NCI-H2171 (cell line): Measurements from ENCODE around the gene SHISA7.
A peak's percentile ranks its signal among the peaks of the same experiment; 100 is the strongest.
"Not testable (repeated sequence)": the region's sequence is repeated elsewhere in the genome, so short reads cannot be mapped to it uniquely, and the experiment has no call there.

ENCODE experiments used
- DNase-seq: peaks from one replicate; lab custom pipeline; 2025; lab: John Stamatoyannopoulos, UW

The SHISA7 gene

GRCh38 chr19:55463583-55464031, 20.5 kb upstream of the SHISA7 start:
- DNase-seq, result no peak

GRCh38 chr19:55462722-55463121, 19.6 kb upstream of the SHISA7 start:
- DNase-seq, result no peak

- no peak for DNase-seq
These were observed 19.0 kb upstream of the SHISA7 start for GRCh38 chr19:55461974-55462626.

- DNase-seq, result peak; percentile 99
These were observed 18.3 kb upstream of the SHISA7 start, which contains the start of gene ISOC2 for GRCh38 chr19:55461259-55461973. ISOC2 (minus strand) TSS chr19:55461642; CDS start chr19:55456486, 5,156 bp downstream.

- DNase-seq, result peak; percentile 15
These were observed 17.7 kb upstream of the SHISA7 start for GRCh38 chr19:55460670-55461258.

- no peak for DNase-seq
These were observed 17.0 kb upstream of the SHISA7 start for GRCh38 chr19:55459950-55460657.

GRCh38 chr19:55459551-55459949, 16.4 kb upstream of the SHISA7 start:
- no peak for DNase-seq

GRCh38 chr19:55457683-55458457, 14.8 kb upstream of the SHISA7 start:
- DNase-seq, result no peak

- no peak for DNase-seq
These were observed 13.2 kb upstream of the SHISA7 start for GRCh38 chr19:55456347-55456746.

- DNase-seq, result no peak
These were observed 12.6 kb upstream of the SHISA7 start for GRCh38 chr19:55455576-55456235.

- DNase-seq, result no peak
These were observed 11.7 kb upstream of the SHISA7 start for GRCh38 chr19:55454787-55455243.

- no peak for DNase-seq
These were observed 10.6 kb upstream of the SHISA7 start for GRCh38 chr19:55453511-55454260.

GRCh38 chr19:55452749-55453346, 9.7 kb upstream of the SHISA7 start:
- peak; percentile 83 for DNase-seq

GRCh38 chr19:55451965-55452748, 9.1 kb upstream of the SHISA7 start:
- DNase-seq, result no peak

- DNase-seq, result no peak
These were observed 8.3 kb upstream of the SHISA7 start for GRCh38 chr19:55451163-55451964.

- DNase-seq, result no peak
These were observed 6.4 kb upstream of the SHISA7 start for GRCh38 chr19:55449469-55449868.

GRCh38 chr19:55448175-55448490, 5.0 kb upstream of the SHISA7 start:
- not testable (repeated sequence) for DNase-seq

GRCh38 chr19:55447421-55448174, 4.5 kb upstream of the SHISA7 start:
- DNase-seq, result peak; percentile 67
